Activated CD8-positive, alpha-beta memory T cell treated with anti-CD3 and anti-CD28 coated beads, Interleukin-2, amount 50 U/mL, for 4 hours (primary cell): ENCODE data around the gene LILRA6.
"Not testable (repeated sequence)": the region's sequence is repeated elsewhere in the genome, so short reads cannot be mapped to it uniquely, and the experiment has no call there.

Source experiments
- DNase-seq: peaks from one replicate; pipeline ENCODE4 v3.0.0-alpha.2; 2020

The LILRA6 gene

GRCh38 chr19:54206831-54207177 lies 35.8 kb downstream of the LILRA6 start:
- no peak for DNase-seq

GRCh38 chr19:54206030-54206830 lies 36.4 kb downstream of the LILRA6 start:
- DNase-seq: no peak

GRCh38 chr19:54204767-54205468 lies 37.7 kb downstream of the LILRA6 start:
- no peak for DNase-seq

- DNase-seq: no peak
Measured at GRCh38 chr19:54203151-54203611, 39.4 kb downstream of the LILRA6 start.

GRCh38 chr19:54201980-54202379 lies 40.6 kb downstream of the LILRA6 start:
- no peak for DNase-seq

- no peak for DNase-seq
Measured at GRCh38 chr19:54201172-54201701, 41.4 kb downstream of the LILRA6 start.

- DNase-seq: no peak
Measured at GRCh38 chr19:54199401-54199800, 43.2 kb downstream of the LILRA6 start.

- no peak for DNase-seq
Measured at GRCh38 chr19:54197121-54197520, 45.5 kb downstream of the LILRA6 start.

- DNase-seq: no peak
Measured at GRCh38 chr19:54196536-54196935, 46.1 kb downstream of the LILRA6 start.

- DNase-seq: not testable (repeated sequence)
Measured at GRCh38 chr19:54194463-54194862, 48.1 kb downstream of the LILRA6 start.

- no peak for DNase-seq
Measured at GRCh38 chr19:54193011-54193410, 49.6 kb downstream of the LILRA6 start.

- no peak for DNase-seq
Measured at GRCh38 chr19:54191811-54192453, 50.7 kb downstream of the LILRA6 start.

GRCh38 chr19:54191011-54191810 lies 51.4 kb downstream of the LILRA6 start, which contains the start of gene TSEN34:
Gene TSEN34, plus strand, starts transcription at chr19:54191308. Its CDS starts 57 bp downstream, at chr19:54191365.
- DNase-seq: peak; percentile 86

- peak; percentile 100 for DNase-seq
Measured at GRCh38 chr19:54190503-54191010, 52.0 kb downstream of the LILRA6 start.

GRCh38 chr19:54189735-54190502 lies 52.7 kb downstream of the LILRA6 start:
- peak; percentile 100 for DNase-seq

GRCh38 chr19:54189145-54189734 lies 53.4 kb downstream of the LILRA6 start, which contains the start of gene MBOAT7:
Gene MBOAT7, minus strand, starts transcription at chr19:54189580. Its CDS starts 1,072 bp downstream, at chr19:54188508.
- DNase-seq: no peak

GRCh38 chr19:54188215-54188871 lies 54.2 kb downstream of the LILRA6 start:
- DNase-seq: peak; percentile 57

- no peak for DNase-seq
Measured at GRCh38 chr19:54186934-54187381, 55.6 kb downstream of the LILRA6 start.
